Measurements from ENCODE around the gene CD74. TPM values are rescaled to one million over a fixed set of nuclear protein-coding genes. Genes with fewer than 3 reads are reported as not detected.

CD74 gene
- total RNA-seq, 1 donor, result 3.0 TPM

GRCh38 chr5:150394912-150395687 lies 17.6 kb downstream of the CD74 start:
- no peak overlapping the region for H3K4me3 ChIP-seq (ENCODE audit: low read depth, low read length)
- TF ChIP-seq, protein P1, sequence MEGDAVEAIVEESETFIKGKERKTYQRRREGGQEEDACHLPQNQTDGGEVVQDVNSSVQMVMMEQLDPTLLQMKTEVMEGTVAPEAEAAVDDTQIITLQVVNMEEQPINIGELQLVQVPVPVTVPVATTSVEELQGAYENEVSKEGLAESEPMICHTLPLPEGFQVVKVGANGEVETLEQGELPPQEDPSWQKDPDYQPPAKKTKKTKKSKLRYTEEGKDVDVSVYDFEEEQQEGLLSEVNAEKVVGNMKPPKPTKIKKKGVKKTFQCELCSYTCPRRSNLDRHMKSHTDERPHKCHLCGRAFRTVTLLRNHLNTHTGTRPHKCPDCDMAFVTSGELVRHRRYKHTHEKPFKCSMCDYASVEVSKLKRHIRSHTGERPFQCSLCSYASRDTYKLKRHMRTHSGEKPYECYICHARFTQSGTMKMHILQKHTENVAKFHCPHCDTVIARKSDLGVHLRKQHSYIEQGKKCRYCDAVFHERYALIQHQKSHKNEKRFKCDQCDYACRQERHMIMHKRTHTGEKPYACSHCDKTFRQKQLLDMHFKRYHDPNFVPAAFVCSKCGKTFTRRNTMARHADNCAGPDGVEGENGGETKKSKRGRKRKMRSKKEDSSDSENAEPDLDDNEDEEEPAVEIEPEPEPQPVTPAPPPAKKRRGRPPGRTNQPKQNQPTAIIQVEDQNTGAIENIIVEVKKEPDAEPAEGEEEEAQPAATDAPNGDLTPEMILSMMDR (IDR thresholded peaks at IDR 0.05; ENCODE audit: insufficient read depth, low read depth, low read length), result no peak
- DNase-seq (ENCODE audit: low read depth), result no peak

DNA sequence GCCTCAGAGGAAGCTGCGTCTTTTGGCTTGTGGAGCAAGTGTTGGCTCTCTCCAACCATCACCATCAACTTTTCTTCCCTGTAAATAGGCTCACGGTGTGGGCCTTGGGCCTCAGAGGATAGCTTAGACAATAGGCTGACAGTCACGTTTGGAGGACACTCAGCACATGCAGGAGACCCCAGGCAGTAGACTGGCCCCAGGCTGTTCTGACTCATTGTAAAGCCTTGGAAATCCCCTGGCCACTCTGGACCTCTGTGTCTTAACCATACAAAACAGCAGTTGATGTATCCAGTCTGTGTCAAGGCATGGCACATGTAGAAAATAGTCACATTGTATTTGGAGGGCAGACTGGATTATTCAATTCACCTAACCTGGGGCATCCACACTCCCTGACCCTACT lies 18.6 kb downstream of the CD74 start:
- TF ChIP-seq, protein P1 (IDR thresholded peaks at IDR 0.05; ENCODE audit: insufficient read depth, low read depth, low read length), result no peak
- DNase-seq (ENCODE audit: low read depth), result peak; percentile 10
- H3K4me3 ChIP-seq (ENCODE audit: low read depth, low read length), result no peak overlapping the region

DNA sequence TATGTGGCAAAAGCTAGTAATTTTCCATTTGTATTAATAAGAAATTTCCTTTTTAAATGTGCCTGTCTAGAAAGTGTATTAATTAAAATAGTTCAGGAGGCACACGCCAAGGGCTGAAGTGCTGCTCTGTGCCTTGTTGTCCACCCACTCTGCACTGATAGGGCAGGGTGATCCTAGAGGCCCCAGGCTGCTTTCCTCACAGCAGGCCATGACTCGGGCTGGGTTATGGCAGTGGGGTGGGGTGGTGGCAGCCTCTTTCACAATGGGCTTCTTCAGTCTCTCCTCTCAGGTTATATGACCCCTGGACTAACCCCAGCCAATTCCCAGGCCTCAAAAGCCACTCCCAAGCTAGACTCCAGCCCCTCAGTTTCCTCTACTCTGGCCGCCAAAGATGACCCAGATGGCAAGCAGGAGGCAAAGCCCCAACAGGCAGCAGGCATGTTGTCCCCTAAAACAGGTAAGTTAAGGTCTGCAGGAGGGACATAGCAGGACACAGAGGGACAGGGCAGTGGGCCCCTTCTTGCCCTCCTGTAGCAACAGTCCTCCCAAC lies 19.5 kb downstream of the CD74 start:
- no peak overlapping the region for H3K4me3 ChIP-seq (ENCODE audit: low read depth, low read length)
- DNase-seq (ENCODE audit: low read depth), result no peak
- TF ChIP-seq, protein P1 (IDR thresholded peaks at IDR 0.05; ENCODE audit: insufficient read depth, low read depth, low read length), result no peak

DNA sequence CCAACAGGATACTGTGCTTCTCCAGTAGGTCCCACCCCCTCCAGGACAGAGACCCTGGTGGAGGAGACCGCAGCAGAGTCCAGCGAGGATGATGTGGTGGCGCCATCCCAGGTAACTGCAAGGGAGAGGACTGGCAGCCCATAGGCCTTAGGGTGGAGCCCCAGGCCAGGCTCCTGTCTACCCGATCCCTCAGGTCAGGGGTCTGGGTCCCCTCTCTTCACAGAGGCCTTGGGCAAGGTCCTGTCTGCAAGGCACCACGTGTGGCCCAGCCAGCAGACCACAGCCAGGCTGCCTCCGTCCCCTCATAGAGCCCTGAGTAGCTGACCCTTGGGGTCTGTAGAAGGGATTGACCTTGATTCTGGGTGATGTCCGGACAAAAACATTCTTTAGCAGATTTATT lies 20.0 kb downstream of the CD74 start:
- H3K4me3 ChIP-seq (ENCODE audit: low read depth, low read length), result no peak overlapping the region
- TF ChIP-seq, protein P1 (IDR thresholded peaks at IDR 0.05; ENCODE audit: insufficient read depth, low read depth, low read length), result no peak
- DNase-seq (ENCODE audit: low read depth), result no peak

DNA sequence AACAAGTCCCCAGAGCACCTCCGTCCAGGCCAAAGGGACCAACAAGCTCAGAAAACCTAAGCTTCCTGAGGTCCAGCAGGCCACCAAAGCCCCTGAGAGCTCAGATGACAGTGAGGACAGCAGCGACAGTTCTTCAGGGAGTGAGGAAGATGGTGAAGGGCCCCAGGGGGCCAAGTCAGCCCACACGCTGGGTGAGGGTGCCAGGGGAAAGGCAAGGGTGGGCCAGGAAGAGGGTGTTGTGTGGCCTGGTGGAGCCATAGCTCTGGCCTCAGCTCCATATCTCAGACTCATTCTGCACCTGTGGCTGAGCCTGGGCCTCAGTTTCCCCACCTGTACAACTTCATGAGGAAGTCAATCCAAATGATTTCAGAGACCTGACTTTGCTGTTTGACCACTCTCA lies 20.7 kb downstream of the CD74 start:
- H3K4me3 ChIP-seq (ENCODE audit: low read depth, low read length), result no peak overlapping the region
- TF ChIP-seq, protein P1 (IDR thresholded peaks at IDR 0.05; ENCODE audit: insufficient read depth, low read depth, low read length), result no peak
- no peak for DNase-seq (ENCODE audit: low read depth)

DNA sequence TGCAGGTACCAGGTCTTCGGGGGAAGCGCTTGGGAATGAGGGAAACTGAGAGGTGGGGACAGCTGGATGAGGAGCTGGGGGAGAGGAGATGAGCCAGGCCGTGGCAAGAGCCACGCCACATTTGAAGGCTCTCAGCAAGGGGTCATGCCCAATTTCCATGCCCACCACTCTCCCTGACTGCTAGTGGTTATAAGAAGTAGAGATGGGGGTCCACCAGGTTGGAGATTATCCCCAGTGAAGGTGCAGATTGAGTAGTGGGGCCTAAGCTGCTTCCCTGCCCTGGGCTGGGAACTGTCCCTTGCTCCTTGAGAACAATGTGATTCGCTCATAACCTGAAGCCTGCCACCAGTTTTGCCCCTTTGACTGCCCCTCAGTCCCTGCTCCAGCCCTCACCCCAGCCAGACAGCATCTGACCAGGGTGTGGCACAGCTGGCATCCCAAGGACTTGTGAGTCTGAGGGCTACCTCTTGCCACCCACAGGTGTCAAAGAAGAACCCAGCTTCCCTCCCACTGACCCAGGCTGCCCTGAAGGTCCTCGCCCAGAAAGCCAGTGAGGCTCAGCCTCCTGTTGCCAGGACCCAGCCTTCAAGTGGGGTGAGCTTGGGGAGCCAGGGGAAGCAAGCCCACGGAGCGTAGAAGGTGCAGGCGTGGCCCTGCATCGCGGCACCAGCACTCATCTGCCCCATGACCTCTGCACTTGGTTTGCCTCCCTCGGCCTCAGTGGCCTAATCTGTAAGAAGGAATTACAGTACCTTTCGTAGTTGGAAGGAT lies 21.5 kb downstream of the CD74 start:
- DNase-seq (ENCODE audit: low read depth), result no peak
- TF ChIP-seq, protein P1 (IDR thresholded peaks at IDR 0.05; ENCODE audit: insufficient read depth, low read depth, low read length), result no peak
- no peak overlapping the region for H3K4me3 ChIP-seq (ENCODE audit: low read depth, low read length)

Data from fibroblast of villous mesenchyme (primary cell).